GM21737 (cell line): Measurements from ENCODE around the gene ATXN1.
"Not testable (repeated sequence)": the region's sequence is repeated elsewhere in the genome, so short reads cannot be mapped to it uniquely, and the experiment has no call there.

Experiments used
- ATAC-seq: cut with Tn5 transposase; IDR thresholded peaks from one replicate; pipeline ENCODE4 v1.9.1; 2021; ENCODE audit warnings: mild to moderate bottlenecking, moderate library complexity; ENCODE audit not compliant: unreplicated experiment

The ATXN1 gene

DNA sequence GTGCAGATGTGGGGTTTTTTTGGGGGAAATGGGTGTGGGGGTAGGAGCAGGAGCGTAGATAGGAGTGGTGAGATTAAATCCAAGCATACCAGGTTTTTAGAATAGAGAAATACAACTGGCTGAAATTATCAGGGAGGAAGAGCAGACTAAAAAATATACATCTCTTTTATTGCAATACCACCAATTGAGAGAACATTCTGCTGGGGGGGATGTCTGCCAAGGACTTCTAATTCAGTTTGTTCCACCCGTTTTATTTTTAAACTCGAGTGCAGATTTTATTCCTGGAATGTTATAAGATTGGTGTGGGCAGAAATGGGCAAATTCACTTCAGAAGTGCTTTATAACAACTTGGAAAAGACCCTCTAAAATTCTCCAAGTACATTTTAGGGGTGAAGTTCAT, 330.2 kb downstream of the ATXN1 start:
- no peak for ATAC-seq

DNA sequence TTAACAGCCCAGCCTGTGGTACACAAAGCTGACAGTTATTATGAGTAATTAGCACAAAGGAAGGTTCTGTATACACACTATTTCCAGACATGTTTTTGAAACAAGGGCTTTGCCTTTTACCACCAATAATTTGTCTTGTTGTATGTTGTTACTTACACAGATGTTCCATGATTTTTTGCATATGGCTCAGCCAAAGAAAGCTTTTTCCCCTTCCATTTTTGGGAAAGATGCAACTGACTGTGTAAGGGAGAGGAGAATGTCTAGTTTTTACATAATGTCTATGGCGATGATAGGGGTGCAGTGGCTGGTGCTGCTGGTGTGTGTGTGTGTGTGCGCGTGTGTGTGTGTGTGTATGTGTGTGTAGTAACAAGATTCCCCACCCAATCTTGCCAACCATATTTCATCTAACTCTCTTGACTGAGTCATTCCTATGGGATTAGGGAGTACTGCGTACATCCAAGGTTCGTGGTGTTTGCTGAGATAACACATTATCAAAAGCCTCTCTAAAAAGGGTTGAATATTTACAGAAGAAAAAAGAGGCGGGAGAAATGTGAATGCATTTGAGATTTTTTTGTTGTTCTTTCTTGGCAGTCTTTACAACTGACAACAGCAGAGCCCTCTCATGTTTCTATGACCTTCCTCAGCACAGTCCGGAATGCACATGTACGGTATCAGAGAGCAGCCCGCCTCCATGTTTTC, 330.7 kb downstream of the ATXN1 start:
- ATAC-seq = no peak

DNA sequence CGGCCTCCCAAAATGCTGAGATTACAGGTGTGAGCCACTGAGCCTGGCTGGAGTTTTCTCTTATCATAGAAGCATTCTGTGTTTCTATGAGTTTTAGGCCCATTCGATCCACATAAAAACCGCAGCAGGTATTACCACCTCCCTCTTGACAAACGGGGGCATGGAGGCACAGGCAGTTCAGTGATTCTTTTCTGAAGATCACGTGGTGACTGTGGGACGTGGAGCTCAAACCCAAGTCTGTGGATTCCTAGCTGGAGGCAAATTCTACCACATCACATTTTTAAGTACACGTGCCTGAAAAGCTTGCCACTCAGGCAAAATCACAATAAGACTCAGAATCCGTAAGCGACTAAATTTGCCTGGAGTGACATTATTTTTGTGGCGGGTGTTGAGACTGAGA, 331.6 kb downstream of the ATXN1 start:
- ATAC-seq = no peak

DNA sequence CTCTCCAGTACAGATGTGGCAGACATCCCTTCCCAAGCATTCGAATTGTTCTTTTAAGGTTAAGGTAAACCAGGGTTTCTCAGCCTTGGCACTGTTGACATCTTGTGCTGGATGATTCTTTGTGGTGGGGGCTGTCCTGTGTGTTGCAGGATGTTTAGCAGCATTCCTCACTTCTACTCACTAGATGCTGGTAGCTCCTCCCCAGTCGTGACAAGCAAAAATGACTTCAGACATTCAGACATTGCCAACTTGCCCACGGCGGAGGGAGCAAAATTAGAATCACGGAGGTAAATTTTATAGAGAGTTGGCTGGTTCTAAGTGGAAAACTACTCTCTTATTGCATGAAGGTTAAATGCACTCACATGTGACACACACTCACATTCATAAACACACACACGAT, 334.1 kb downstream of the ATXN1 start:
- no peak for ATAC-seq

- ATAC-seq = no peak
Measured at GRCh38 chr6:16425881-16426615, 335.2 kb downstream of the ATXN1 start.

GRCh38 chr6:16421462-16421960, 339.7 kb downstream of the ATXN1 start:
- ATAC-seq = peak; percentile 23

- peak; percentile 60 for ATAC-seq
Measured at GRCh38 chr6:16420715-16421461, 340.4 kb downstream of the ATXN1 start.

DNA sequence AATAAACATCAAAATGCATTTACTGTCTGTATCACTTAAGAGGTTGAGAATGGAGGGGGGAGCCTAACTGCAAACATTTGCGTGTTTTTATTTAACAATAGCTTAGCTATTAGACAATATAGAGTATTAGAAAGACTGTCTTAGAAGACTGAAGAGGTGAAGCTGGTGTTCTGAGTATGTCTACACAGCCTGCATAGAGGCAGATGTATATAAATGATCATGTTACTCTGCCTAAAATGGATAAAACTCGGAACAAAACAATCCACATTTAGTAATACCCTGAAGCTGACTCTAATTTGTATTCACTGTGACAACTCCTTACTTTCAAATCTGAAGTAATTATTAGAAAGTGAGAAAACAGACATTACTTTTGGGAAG, 340.9 kb downstream of the ATXN1 start:
- no peak for ATAC-seq

- peak; percentile 50 for ATAC-seq
Measured at GRCh38 chr6:16419636-16420336, 341.5 kb downstream of the ATXN1 start.

GRCh38 chr6:16418151-16418550, 343.1 kb downstream of the ATXN1 start:
- no peak for ATAC-seq

DNA sequence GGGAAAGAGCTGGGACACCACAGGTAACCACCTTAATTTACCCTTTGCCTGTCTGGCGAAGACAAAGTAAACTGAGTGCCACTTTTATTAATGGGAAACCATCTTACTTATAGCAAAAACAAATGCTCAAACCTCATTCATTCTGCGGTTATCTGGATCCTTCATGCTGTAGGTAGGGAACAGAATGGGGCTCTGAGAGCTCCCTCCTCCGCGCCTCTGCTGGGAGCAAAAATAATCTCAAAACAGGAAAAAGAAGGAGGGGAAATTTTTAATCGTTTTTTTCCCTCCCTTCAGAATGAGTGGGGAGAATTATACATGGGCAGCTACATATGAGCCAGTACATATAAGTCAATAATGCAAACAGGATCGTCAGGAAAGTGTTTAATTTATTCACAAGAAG, 345.6 kb downstream of the ATXN1 start:
- no peak for ATAC-seq

- no peak for ATAC-seq
Measured at GRCh38 chr6:16414205-16414604, 347.1 kb downstream of the ATXN1 start.

DNA sequence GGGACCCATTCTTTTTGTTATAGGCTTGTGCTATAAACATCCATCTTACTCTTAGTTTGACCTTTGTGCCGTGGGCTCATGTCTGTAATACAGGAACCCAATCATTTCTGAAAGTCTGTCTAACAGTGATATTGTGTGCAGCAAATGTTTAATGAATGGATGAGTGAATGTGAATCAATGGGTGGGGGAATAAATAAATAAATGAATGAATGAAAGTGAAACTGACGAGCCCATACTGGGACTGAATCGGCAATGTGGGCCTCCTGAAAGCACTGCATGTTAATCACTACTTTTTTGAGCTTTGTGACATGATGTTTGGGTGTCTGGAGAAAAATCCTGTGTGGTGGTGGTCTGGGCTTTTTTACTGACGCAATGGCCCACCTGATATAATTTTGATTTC, 347.9 kb downstream of the ATXN1 start:
- ATAC-seq = no peak

DNA sequence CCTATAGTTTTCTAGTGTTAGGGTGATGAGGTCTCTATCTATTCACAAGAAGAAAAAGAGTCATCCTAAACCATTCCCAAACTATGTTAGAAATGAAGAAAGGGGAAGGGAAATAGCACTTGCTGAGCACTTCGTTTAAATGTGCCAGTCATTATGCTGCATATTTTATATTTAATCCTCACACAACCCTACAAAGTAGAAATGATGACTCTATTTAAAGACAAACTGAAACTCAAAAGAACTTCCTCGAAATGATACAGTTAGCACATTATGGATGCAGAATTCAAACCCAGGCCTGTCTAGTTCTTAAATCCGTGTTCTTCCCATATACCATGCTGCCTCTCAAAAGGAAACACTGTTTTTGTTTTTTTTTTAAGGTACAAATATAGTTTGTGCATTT, 348.3 kb downstream of the ATXN1 start:
- ATAC-seq = no peak

GRCh38 chr6:16412171-16412570, 349.1 kb downstream of the ATXN1 start:
- ATAC-seq = no peak

GRCh38 chr6:16409531-16410441, 351.5 kb downstream of the ATXN1 start:
- ATAC-seq = no peak

GRCh38 chr6:16408766-16409165, 352.5 kb downstream of the ATXN1 start:
- no peak for ATAC-seq

- no peak for ATAC-seq
Measured at GRCh38 chr6:16406966-16407365, 354.3 kb downstream of the ATXN1 start.

GRCh38 chr6:16406538-16406937, 354.7 kb downstream of the ATXN1 start:
- not testable (repeated sequence) for ATAC-seq

DNA sequence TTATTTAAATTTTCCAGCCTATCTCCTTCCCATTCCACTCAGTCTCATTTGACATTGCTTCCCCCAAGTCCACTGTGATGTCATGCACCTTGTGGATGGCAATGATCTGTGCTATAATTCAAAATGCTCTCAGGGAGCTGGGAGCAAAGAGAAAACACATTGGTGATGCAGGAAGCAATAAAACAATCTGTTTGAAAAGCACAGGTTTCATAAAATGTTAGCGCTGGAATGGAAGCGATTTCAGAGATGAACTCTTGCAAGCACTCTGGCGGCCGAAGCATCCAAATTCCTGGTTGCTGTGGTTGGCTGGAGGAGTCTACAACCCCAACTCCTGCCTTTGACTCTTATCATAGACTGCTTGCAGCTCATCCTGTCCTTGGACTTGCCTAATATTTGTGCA, 355.9 kb downstream of the ATXN1 start:
- no peak for ATAC-seq
